Calu3 (cell line): Measurements from ENCODE around the gene LDLR. TPM values are rescaled to one million over a fixed set of nuclear protein-coding genes. Genes with fewer than 3 reads are reported as not detected.
A peak's percentile ranks its signal among the peaks of the same experiment; 100 is the strongest.
"Not testable (repeated sequence)": the region's sequence is repeated elsewhere in the genome, so short reads cannot be mapped to it uniquely, and the experiment has no call there.

Experiments
- BruUV-seq: library from RNA; stranded (reverse); fragments of 400-500 nt; replicated peaks from 2 replicates; lab custom pipeline; 2021; lab: Mats Ljungman, UMichigan
- CTCF ChIA-PET: fragments of 300-600 bp; sonication (Branson Sonifier 250); formaldehyde crosslinking; loops from one replicate; lab custom pipeline; 2022; ENCODE audit warnings: antibody characterized with exemption; lab: Charles Lee
- DNase-seq: peaks from one replicate; pipeline ENCODE4 v3.0.0; 2022
- H3K27ac Mint-ChIP-seq: one replicate; pipeline ENCODE4 v1.8.0; 2022; ENCODE audit warnings: mixed read lengths; ENCODE audit not compliant: unreplicated experiment
- H3K27me3 Mint-ChIP-seq: one replicate; pipeline ENCODE4 v1.8.0; 2022; ENCODE audit warnings: mixed read lengths; ENCODE audit not compliant: unreplicated experiment
- H3K36me3 Mint-ChIP-seq: one replicate; pipeline ENCODE4 v1.8.0; 2022; ENCODE audit warnings: mild to moderate bottlenecking, moderate library complexity, mixed read lengths; ENCODE audit not compliant: insufficient read depth, unreplicated experiment
- H3K4me1 Mint-ChIP-seq: one replicate; pipeline ENCODE4 v1.8.0; 2022; ENCODE audit warnings: mild to moderate bottlenecking, low read depth, mixed read lengths; ENCODE audit not compliant: unreplicated experiment
- H3K4me3 Mint-ChIP-seq: one replicate; pipeline ENCODE4 v1.8.0; 2022; ENCODE audit warnings: mild to moderate bottlenecking, low read depth, moderate library complexity, mixed read lengths; ENCODE audit not compliant: unreplicated experiment
- H3K9me3 Mint-ChIP-seq: one replicate; pipeline ENCODE4 v1.8.0; 2022; ENCODE audit warnings: low read depth, mixed read lengths; ENCODE audit not compliant: unreplicated experiment
- CTCF ChIP-seq: fragments of 200-600 bp; IDR thresholded peaks from one replicate; pipeline ENCODE4 v1.8.0; 2022; ENCODE audit warnings: antibody characterized with exemption; ENCODE audit not compliant: unreplicated experiment
- intact Hi-C: fragments of 100-400 bp; cut with micrococcal nuclease; formaldehyde crosslinking; loops from one replicate; pipeline ENCODE4 v1.10.0; 2022; ENCODE audit not compliant: unreplicated experiment
- microRNA-seq: library from miRNA; unstranded; fragments of <30 nt; microRNA quantifications from one replicate; pipeline ENCODE4 v1.2.0, GENCODE V29; 2022
- total RNA-seq: library from RNA; stranded (reverse); gene quantifications from 2 replicates; pipeline ENCODE4 v1.2.3, GENCODE V29; 2022

The LDLR gene
- total RNA-seq, 1 experiment from 2014 or later, result 289 TPM

- no peak overlapping the region for H3K27ac Mint-ChIP-seq
- peaks cover 9% of the 10 kb centered on the region for H3K36me3 Mint-ChIP-seq
- no peak for DNase-seq
- no peaks in the 10 kb centered on the region for H3K9me3 Mint-ChIP-seq
- BruUV-seq, result no TSS peak
- intact Hi-C loops, result no loop called here
- CTCF ChIA-PET, result no interaction called here
- H3K4me3 Mint-ChIP-seq, result no peak overlapping the region
- TF ChIP-seq CTCF, result no peak
- H3K27me3 Mint-ChIP-seq, result no peaks in the 10 kb centered on the region
- H3K4me1 Mint-ChIP-seq, result no peaks in the 10 kb centered on the region
Observed at GRCh38 chr19:11179716-11180297, 90.5 kb downstream of the LDLR start.

GRCh38 chr19:11180346-11180745, 91.1 kb downstream of the LDLR start:
- Mint-ChIP-seq H3K4me3 (no peak overlapping the region), H3K36me3 (peaks cover 9% of the 10 kb centered on the region), H3K27ac (no peak overlapping the region), H3K4me1 (no peaks in the 10 kb centered on the region), H3K9me3 (no peaks in the 10 kb centered on the region), H3K27me3 (no peaks in the 10 kb centered on the region)
- intact Hi-C loops, result no loop called here
- no peak for DNase-seq
- TF ChIP-seq CTCF, result no peak
- CTCF ChIA-PET, result no interaction called here
- BruUV-seq, result no TSS peak

DNA sequence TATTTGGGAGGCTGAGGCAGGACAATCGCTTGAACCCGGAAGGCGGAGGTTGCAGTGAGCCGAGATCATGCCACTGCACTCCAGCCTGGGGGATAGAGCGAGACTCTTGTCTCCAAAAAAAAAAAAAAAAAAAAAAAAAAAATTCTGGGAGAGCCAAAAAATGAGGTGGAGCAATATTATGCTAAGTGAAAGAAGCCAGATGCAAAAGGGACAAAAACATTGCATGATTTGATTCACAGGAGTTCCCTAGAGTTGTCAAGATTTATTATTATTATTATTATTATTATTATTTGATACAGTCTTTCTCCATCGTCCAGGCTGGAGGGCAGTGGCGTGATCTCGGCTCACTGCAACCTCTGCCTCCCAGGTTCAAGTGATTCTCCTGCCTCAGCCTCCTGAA, 91.7 kb downstream of the LDLR start:
- H3K4me1 Mint-ChIP-seq, H3K36me3 Mint-ChIP-seq, CTCF ChIA-PET, H3K27ac Mint-ChIP-seq, BruUV-seq, DNase-seq, H3K4me3 Mint-ChIP-seq, H3K9me3 Mint-ChIP-seq, H3K27me3 Mint-ChIP-seq, intact Hi-C loops: not testable (repeated sequence)

DNA sequence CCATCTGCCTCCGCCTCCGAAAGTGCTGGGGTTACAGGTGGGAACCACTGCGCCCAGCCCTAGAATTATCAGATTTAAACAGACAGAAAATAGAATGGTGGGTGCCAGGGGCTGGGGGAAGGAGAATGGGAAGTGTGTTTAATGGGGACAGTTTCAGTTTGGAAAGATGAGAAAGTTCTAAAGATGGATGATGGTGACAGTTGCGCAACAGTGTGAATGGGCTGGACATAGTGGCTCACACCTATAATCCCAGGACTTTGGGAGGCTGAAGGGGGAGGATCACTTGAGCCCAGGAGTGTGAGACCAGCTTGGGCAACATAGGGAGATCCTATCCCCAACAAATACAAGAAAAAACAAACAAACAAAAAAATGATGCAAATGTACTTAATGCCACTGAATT, 92.2 kb downstream of the LDLR start:
- TF ChIP-seq CTCF, result no peak
- Mint-ChIP-seq H3K9me3 (no peaks in the 10 kb centered on the region), H3K27ac (no peak overlapping the region), H3K27me3 (no peaks in the 10 kb centered on the region), H3K4me1 (no peaks in the 10 kb centered on the region), H3K4me3 (no peak overlapping the region), H3K36me3 (peaks cover 9% of the 10 kb centered on the region)
- CTCF ChIA-PET, result no interaction called here
- no TSS peak for BruUV-seq
- intact Hi-C loops, result no loop called here
- no peak for DNase-seq

Small RNA genes within 50 kb of the gene (microRNA-seq; reads per million reads assigned to microRNA genes)
- 14.4 reads per million, percentile 39 among the genes with 10 or more reads in this experiment for gene MIR6886

Other genes with a start within 250 kb of the LDLR start
- 0.51 TPM in 1 of 2 replicates, not detected in the other for gene C19orf38, start 241.0 kb upstream of the LDLR start, total RNA-seq
- 29.1 and 32.8 TPM in 2 replicates for gene CARM1, start 217.9 kb upstream of the LDLR start, total RNA-seq
- gene YIPF2, start 160.8 kb upstream of the LDLR start, total RNA-seq, result 37.8 and 46.0 TPM in 2 replicates
- 15.3 and 17.8 TPM in 2 replicates for gene TIMM29, start 160.7 kb upstream of the LDLR start, total RNA-seq
- gene SMARCA4, start 128.4 kb upstream of the LDLR start, total RNA-seq, result 104 and 116 TPM in 2 replicates
- 31.8 and 36.4 TPM in 2 replicates for gene SPC24, start 66.3 kb downstream of the LDLR start, total RNA-seq
- gene KANK2, start 108.1 kb downstream of the LDLR start, total RNA-seq, result 27.8 and 31.2 TPM in 2 replicates
- not detected in 2 replicates for gene ANGPTL8, start 150.2 kb downstream of the LDLR start, total RNA-seq
- 54.8 and 63.6 TPM in 2 replicates for gene DOCK6, start 173.1 kb downstream of the LDLR start, total RNA-seq
- gene TSPAN16, start 206.7 kb downstream of the LDLR start, total RNA-seq, result not detected in 2 replicates